B cell (primary cell): ENCODE measurements around the gene TET1. TPM values are rescaled to one million over a fixed set of nuclear protein-coding genes. Genes with fewer than 3 reads are reported as not detected.

Experiments used
- ATAC-seq: fragments of 200-7000 bp; cut with Tn5 transposase; one replicate; pipeline ENCODE4 v1.10.0; 2021; ENCODE audit warnings: low read depth, mild to moderate bottlenecking, moderate number of reproducible peaks, moderate library complexity
- CTCF ChIA-PET: fragments of 350-600 bp; sonication (Branson Sonifier 250); formaldehyde crosslinking; loops from one replicate; lab custom pipeline; 2021; ENCODE audit warnings: antibody characterized with exemption, inconsistent platforms; lab: Charles Lee
- POLR2A ChIA-PET: fragments of 350-600 bp; sonication (Branson Sonifier 250); formaldehyde crosslinking; loops from one replicate; lab custom pipeline; 2021; ENCODE audit warnings: antibody characterized with exemption; lab: Charles Lee
- DNase-seq: peaks from one replicate; pipeline ENCODE4 v3.0.0; 2013
- H2AFZ ChIP-seq: 2 replicates; pipeline ENCODE4 v1.6.1; 2012; ENCODE audit warnings: mild to moderate bottlenecking, low read depth, low read length; ENCODE audit not compliant: insufficient read depth, poor library complexity, severe bottlenecking
- H3K27ac ChIP-seq, 2 donors: 1 replicate in 1 of 2; 2 replicates in 1 of 2; pipeline ENCODE4 v1.5.1; 2012 to 2013; ENCODE audit warnings: low read length in 2 of 2, mild to moderate bottlenecking in 2 of 2, moderate library complexity in 1 of 2
- H3K27me3 ChIP-seq, 4 experiments: fragments of 200-600 bp in 1 of 4; sonication (generic) in 1 of 4; replicated peaks in 1 of 4; 1 replicate in 2 of 4; 2 replicates in 2 of 4; pipeline versions ENCODE4 v1.6.1 to v1.7.0; 2013 to 2016; ENCODE audit warnings: low read length in 3 of 4, mild to moderate bottlenecking in 2 of 4, mixed read lengths in 1 of 4, moderate library complexity in 1 of 4; ENCODE audit not compliant: insufficient read depth in 4 of 4, control insufficient read depth in 3 of 4; ENCODE audit errors: control extremely low read depth in 1 of 4
- H3K36me3 ChIP-seq, 2 experiments: replicated peaks in 1 of 2; 1 replicate in 1 of 2; 2 replicates in 1 of 2; pipeline versions ENCODE4 v1.6.1 to v1.7.1; 2013; ENCODE audit warnings: low read length in 1 of 2; ENCODE audit not compliant: insufficient read depth in 2 of 2, control insufficient read depth in 1 of 2; ENCODE audit errors: control extremely low read depth in 1 of 2, extremely low read depth in 1 of 2
- H3K4me1 ChIP-seq, 2 donors: fragments of 200-600 bp in 1 of 2; sonication (generic) in 1 of 2; 1 replicate in 1 of 2; 2 replicates in 1 of 2; pipeline versions ENCODE4 v1.5.1 to v1.6.1; 2013 to 2017; ENCODE audit warnings: low read length in 2 of 2; ENCODE audit not compliant: control insufficient read depth in 2 of 2, insufficient read depth in 2 of 2
- H3K4me2 ChIP-seq: replicated peaks from 2 replicates; pipeline ENCODE3; 2012; ENCODE audit warnings: mild to moderate bottlenecking, low read depth, low read length; ENCODE audit not compliant: poor library complexity, severe bottlenecking
- H3K4me3 ChIP-seq, 5 experiments: fragments of 200-600 bp in 1 of 5; sonication (generic) in 1 of 5; 1 replicate in 3 of 5; 2 replicates in 2 of 5; pipeline versions ENCODE4 v1.5.1 to v1.7.0; 2011 to 2016; ENCODE audit warnings: low read length in 4 of 5, mild to moderate bottlenecking in 4 of 5, low read depth in 2 of 5, control low read depth in 1 of 5, moderate library complexity in 1 of 5; ENCODE audit not compliant: insufficient read depth in 1 of 5; ENCODE audit errors: control extremely low read depth in 1 of 5, extremely low read depth in 1 of 5
- H3K79me2 ChIP-seq: fragments of 200-600 bp; sonication (generic); one replicate; pipeline ENCODE4 v1.6.0; 2016; ENCODE audit warnings: low read length; ENCODE audit not compliant: control insufficient read depth, insufficient read depth
- H3K9ac ChIP-seq: fragments of 200-600 bp; sonication (generic); 2 replicates; pipeline ENCODE4 v1.6.1; 2017; ENCODE audit warnings: mild to moderate bottlenecking, low read length, moderate library complexity
- H3K9me3 ChIP-seq, 3 donors: one replicate each; pipeline versions ENCODE4 v1.6.1 to v1.7.1; 2013; ENCODE audit warnings: low read length in 2 of 3; ENCODE audit not compliant: control insufficient read depth in 2 of 3, insufficient read depth in 1 of 3; ENCODE audit errors: control extremely low read depth in 1 of 3
- H4K20me1 ChIP-seq: 2 replicates; pipeline ENCODE4 v1.6.0; 2012; ENCODE audit warnings: mild to moderate bottlenecking, low read length; ENCODE audit not compliant: insufficient read depth, control insufficient read depth, poor library complexity, severe bottlenecking
- H3K27ac Mint-ChIP-seq: one replicate; pipeline ENCODE4 v1.8.0; 2021; ENCODE audit warnings: mixed read lengths
- H3K27me3 Mint-ChIP-seq: one replicate; pipeline ENCODE4 v1.8.0; 2021; ENCODE audit warnings: mixed read lengths
- H3K4me1 Mint-ChIP-seq: one replicate; pipeline ENCODE4 v1.8.0; 2021; ENCODE audit warnings: mixed read lengths
- H3K4me3 Mint-ChIP-seq: one replicate; pipeline ENCODE4 v1.8.0; 2021; ENCODE audit warnings: mixed read lengths
- H3K9me3 Mint-ChIP-seq: one replicate; pipeline ENCODE4 v1.8.0; 2022; ENCODE audit warnings: mixed read lengths; ENCODE audit not compliant: insufficient read depth
- CTCF ChIP-seq: fragments of 200-600 bp; IDR thresholded peaks from one replicate; pipeline ENCODE4 v1.8.0; 2022; ENCODE audit warnings: antibody characterized with exemption, mild to moderate bottlenecking
- EZH2 ChIP-seq: IDR thresholded peaks from 2 replicates; pipeline ENCODE4 v1.6.1; 2012; ENCODE audit warnings: borderline replicate concordance, low read depth, mild to moderate bottlenecking, moderate library complexity, low read length; ENCODE audit not compliant: insufficient read depth, poor library complexity, severe bottlenecking
- WGBS: methylation state at CpG from one replicate; pipeline ENCODE4 v1.1.5; 2013; ENCODE audit warnings: missing lambda C conversion rate; ENCODE audit not compliant: insufficient coverage; 5-methylcytosine and 5-hydroxymethylcytosine counted together
- intact Hi-C: fragments of 100-400 bp; cut with micrococcal nuclease; formaldehyde crosslinking; loops from one replicate; pipeline ENCODE4 v1.10.0; 2022
- polyA plus RNA-seq: library from polyadenylated mRNA; depleted of rRNA; stranded (reverse); fragments of >200 nt; gene quantifications from 2 replicates; pipeline ENCODE4 v1.2.3, GENCODE V29; 2012
- total RNA-seq, 2 donors: library from RNA; stranded (reverse); fragments of 120-200 nt in 1 of 2; gene quantifications; 1 replicate in 1 of 2; 2 replicates in 1 of 2; pipeline versions ENCODE4 v1.2.3 to v1.2.4, GENCODE V29; 2013 to 2022

The TET1 gene
- total and polyA plus RNA-seq, 2 donors (not counting 1 experiment from before 2014, with no cell fraction given), result 0.30 to 1.4 TPM

DNA sequence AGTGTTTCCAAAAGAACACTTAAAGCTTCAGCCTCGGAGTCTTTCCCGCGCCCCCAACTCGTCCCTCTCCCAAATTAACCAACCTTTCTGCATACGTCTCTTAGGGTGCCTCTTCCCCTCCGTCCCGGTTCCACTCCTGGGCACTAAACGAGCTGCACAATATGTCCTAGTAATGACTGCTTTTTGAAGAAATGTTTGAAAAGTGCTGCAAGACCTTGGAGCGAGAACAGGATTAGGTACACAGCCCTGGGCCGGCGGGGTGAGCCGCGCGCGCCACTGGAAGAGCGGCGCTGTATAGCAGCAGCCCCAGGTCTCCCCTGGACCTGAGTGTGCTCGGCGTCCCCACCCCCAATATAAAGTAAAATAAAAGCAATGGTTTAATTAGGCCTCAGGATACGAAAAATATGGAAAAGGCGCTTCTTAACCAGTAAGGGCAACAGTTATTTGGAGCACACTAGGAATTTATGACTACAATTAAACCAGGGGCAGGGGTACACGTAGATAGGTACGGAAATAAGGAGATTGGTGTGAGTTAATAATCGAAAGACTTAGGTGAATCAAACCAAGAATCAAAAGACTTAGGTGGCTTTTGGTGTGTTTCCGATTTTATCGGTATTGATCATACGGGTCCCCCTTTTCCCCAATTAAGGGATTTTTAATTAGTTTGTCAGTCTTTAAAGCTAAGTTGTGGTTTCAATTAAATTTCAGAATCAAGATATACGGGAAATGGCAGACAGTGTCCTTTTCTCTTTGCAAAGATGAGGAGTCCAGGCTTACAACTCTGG lies 1.9 kb downstream of the TET1 start:
- Mint-ChIP-seq H3K4me3 (peak overlapping the region; percentile 84), H3K9me3 (no peaks in the 10 kb centered on the region), H3K27ac (no peak overlapping the region), H3K4me1 (peaks cover 27% of the 10 kb centered on the region), H3K27me3 (peaks cover 70% of the 10 kb centered on the region)
- Histone ChIP-seq H3K36me3 (no peaks in the 10 kb centered on the region), H3K4me3 (peak overlapping the region in 2 of 5 experiments; percentile 8 to 10), H3K4me2 (peak overlapping the region; percentile 94), H3K79me2 (no peaks in the 10 kb centered on the region), H4K20me1 (no peaks in the 10 kb centered on the region), H3K9me3 (peaks cover 0 to 13% (median 0%) of the 10 kb centered on the region in 3 donors), H3K4me1 (peaks cover 32 to 35% of the 10 kb centered on the region in 2 donors), H2AFZ (peak overlapping the region; percentile 28), H3K9ac (peak overlapping the region; percentile 7), H3K27ac (no peak overlapping the region), H3K27me3 (peaks cover 0 to 51% (median 31%) of the 10 kb centered on the region in 4 experiments)
- CTCF ChIA-PET, result no interaction called here
- no peak for ATAC-seq
- POLR2A ChIA-PET, result no interaction called here
- peak; percentile 28 for DNase-seq
- TF ChIP-seq EZH2 (no peak), CTCF (no peak)
- WGBS, result 30% methylated on average over 6 of the region's 28 CpGs
- intact Hi-C loops, result loop anchor here (2.0 kb wide), 1 partner anchor 39 kb away; no protein-coding TSS in a partner anchor
